ENCODE data around the gene DIPK1B.

DIPK1B gene

DNA sequence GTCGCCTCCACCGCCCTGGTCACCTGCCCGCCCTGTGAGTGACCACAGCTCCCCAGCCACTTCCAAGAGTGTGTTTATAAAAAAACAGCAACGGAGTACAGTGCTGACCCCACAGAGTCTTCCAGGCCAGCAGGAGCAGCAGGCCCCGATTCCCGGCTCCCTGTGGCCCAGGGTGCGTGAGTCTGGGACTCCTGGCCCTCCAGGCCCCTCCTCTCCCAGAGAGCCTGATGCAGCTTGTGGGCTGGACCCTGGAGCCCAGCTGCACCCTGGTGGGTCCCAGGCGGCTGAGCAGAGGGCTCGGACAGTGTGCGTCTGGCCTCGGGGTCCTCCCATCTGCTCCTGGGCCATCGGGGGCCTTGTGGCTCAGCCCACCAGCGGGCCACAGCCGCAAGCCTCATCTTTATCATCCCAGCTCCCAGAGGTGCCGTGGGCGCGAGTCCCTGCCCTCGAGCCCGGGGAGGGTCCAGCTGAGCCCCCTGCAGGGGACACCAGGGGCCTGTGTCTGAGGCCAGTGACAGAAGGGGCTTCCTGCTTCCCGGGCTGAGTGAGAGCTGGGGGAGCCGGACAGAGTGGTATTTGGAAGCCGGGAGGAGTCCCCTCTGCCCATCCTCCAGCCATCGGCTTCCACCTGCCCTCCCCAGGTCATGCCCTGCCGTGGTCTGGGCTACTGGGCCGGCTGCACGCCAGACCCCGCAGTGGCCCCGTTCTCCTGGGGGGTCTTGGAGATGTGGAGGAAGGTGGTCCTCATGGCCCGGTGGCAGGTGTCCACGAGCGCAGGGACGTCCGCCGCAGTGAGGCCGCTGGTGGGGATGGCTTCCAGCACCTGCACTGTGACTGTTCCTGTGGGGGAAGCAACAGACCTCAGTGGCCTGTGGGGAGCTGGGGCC lies 39.0 kb upstream of the DIPK1B start:
- FAIRE-seq, result no peak

DNA sequence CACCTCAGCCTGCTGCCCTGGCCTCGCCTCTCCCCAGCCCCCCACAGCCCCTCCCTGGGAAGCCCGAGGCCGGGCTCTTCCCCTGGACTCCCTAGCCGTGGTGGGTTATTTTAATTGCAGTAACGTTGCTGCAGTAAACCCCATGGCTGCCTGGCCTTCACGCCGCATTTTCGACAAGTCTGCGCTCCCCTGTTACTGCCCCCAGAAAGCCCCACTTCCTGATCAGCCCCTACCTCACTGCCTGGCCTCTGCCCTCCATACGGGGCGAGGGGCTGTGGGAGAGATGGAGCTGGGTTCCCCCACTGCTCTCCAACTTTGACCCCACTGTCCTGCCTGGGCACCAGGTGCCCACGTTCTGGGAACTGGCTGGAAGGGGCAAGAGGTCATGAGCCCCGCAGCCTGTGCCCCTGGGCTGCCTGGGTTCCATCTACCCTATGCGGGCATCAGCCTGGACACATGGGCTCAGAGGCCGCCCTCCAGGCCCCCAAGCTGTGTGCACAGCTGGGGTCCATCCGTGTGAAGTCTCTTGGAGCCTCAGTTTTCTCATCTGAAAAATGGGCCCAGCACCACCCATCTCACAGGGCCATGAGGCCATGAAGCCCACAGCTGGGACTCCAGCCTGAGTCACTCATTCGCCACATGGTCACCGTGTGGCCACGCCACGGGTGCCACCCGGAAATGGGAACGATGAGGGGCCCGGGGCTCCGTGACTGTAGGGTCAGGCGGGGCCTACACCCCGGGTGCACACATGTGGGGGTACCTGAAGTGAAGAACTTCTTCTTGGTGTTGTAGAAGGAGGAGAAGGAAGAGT lies 38.2 kb upstream of the DIPK1B start:
- no peak for FAIRE-seq

DNA sequence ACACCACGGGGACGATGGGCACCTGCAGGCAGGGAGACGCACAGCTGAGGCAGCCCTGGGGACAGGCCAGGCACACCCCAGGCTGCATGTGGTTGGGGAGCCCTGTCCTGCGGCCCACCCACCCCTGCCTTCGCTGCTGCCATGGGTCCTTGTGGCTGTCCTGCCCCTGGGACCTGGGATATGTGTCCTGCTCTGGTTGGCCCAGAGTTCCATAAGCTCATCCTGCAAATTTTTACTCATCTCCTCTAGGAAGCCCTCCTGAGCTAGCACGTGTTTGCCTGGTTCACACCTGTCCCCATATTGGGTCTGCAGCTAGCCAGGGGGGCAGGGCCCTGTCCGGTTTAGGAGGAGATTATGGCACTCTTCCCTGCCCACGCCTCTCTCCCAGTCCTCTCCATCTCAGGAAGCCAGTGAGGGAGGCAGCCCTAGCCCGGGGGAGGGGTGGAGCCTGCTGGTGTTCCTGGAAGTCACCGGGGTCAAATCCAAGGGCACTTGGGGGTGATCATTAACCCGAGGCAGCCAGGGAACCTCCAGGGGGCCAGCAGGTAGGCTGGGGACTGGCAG lies 37.5 kb upstream of the DIPK1B start:
- no peak for FAIRE-seq

DNA sequence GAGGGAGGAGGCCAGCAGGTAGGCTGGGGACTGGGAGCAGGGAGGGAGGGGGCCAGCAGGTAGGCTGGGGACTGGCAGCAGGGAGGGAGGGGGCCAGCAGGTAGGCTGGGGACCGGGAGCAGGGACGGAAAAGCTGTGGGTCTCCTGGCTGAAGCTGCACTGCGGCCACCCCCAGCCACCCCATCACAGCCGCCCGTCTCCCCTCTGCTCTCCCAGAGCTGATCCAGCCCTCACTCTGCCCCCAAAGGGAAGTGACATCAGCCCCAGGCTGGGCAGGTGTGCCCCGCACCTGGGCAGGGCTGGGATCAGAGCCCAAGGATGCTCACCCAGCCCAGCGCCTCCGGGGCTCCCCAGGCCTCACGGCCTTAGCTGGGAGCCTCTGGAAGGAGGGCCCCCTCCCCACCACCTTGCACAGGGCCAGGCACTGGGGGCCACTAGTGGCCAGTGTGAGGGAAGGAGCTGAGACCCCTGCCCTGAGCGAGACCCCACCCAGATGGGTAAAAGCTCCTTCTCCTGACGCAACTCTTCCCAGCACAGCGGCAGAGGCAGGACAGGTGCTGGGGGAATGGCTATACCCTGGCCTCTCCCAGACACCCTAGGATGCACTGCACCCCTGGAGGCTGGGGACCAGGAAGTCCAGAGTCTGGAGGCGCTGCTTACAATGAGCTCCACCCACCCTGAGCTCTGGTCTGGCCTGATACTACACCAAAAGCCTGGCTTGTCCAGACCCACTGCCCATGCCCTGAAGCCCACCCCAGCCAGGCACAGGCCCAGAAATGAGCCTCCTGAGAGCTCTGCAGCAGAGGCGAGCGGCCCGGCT lies 36.7 kb upstream of the DIPK1B start:
- FAIRE-seq, result no peak

DNA sequence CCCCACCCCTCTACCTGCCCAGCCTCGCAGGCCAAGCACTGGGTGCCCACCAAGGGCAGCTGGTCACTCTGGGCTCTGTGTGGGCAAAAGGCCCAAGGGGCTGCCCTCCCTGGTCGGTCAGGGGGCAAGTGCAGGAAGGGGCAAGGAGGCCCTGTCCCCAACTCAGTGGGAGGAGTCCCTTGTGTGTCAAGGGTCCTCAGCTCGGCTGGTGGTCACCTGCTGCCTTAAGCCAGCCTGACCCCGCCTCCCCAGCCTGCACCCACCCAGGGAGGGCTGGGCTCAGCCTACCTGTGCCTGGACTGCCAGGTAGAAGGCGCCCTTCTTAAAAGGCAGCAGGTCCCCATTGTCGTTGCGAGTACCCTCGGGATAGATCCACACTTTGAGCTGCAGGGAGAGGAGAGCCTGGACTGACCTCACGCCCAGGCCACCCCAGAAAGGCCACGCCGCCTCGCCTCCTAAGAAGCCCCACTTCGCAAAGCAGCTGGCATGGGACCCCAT lies 36.0 kb upstream of the DIPK1B start:
- no peak for FAIRE-seq

DNA sequence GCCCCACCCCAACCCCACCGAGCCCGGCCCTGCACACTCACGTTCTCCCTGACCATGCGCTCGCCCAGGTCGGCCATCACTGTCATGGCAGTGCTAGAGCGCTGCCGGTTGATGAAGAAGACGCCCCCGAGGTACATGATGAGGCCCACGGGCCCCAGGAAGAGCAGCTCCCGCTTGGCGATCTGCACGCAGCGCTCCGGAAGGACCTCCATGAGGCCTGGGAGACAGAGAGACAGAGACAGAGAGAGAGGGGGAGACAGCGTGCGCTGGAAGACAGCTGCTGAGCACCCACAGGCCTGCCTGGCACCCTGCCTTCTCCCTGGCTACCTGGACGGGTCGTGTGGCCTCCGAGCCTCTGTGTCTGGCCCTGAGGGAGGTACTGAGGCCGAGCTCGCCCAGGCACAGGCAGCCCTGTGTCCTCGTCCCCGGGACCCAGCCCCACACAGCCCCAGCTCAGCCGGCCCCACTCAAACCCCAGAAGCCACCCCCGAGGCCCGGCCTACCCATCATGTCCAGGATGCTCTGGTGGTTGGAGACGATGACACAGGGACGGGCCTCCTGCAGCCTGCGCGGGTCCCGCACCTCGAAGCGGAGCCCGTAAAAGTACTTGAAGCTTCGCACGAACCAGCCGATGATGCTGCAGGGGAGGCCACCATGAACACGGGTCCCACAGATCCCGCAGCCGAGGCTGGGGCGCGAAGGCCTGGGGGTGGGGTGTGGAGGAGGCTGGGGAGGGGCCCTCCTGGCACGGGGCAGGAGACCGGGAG lies 35.3 kb upstream of the DIPK1B start:
- FAIRE-seq, result no peak

GRCh38 chr9:136678034-136678433 lies 34.3 kb upstream of the DIPK1B start:
- FAIRE-seq, result no peak

- no peak for FAIRE-seq
Measured at GRCh38 chr9:136678624-136679023, 33.7 kb upstream of the DIPK1B start.

DNA sequence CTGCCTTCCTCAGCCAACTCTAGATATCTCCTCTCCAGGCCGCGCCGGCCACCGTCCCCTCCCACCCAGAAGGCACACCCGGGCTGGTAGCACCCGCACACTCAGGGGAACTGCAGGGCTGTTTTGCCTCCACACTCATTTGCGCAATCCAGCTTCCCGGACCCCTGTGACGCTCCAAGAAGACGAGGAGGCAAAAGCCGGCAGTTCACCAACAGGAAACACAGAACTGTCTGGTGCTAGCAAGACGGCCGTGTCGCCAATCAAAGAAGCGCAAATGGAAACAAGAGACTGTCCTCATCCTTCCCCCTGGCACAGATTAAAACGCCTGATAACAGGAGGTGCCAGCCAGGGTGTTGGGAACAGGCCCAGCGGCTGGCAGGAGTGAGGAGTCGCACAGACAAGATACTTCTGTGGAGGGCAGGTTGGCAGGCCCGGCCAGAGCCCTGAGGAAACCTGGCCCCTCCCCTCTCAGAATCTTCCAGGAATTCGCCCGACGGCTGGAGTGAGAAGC lies 32.9 kb upstream of the DIPK1B start:
- no peak for FAIRE-seq

DNA sequence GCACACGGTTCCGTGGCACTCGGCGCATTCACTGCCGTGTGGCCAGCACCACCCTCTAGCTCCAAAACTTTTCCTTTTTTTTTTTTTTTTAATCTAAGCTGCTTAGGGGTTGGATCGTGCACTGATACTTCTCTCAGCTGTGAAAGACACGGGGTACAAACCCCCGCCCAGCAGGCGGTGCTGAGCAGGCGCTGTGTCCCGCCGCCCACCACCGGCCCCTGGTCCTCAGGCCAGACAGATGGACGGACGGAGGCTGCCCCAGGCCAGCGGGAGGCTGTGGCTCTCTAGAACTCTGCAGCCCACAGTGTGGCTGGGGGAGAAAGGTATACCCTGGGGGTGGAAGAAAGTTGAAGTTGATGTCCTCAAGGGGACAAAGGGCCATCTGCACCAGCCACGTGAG lies 31.3 kb upstream of the DIPK1B start:
- FAIRE-seq, result no peak

GRCh38 chr9:136681945-136682699 lies 30.2 kb upstream of the DIPK1B start:
- FAIRE-seq, result no peak

DNA sequence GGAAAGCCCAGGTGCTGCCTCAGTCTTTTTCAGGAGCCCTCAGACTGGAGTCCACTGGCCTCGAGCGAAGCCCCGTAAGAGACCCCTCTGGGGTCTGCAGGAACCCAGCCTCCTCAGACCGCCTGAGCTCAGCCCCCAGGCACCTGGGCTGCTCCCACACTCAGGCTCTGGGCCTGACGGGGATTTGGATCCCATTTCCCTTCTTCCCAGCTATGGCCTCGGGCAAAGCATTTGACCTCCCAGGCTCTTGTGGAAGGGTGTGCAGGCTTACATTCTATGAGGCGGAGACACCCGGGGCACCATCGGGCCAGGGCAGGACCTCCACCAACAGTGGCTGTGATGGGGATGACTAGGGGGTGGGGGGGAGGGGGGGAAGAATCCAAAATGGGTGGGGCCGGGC lies 29.7 kb upstream of the DIPK1B start:
- no peak for FAIRE-seq

GRCh38 chr9:136683173-136683745 lies 29.1 kb upstream of the DIPK1B start:
- no peak for FAIRE-seq

DNA sequence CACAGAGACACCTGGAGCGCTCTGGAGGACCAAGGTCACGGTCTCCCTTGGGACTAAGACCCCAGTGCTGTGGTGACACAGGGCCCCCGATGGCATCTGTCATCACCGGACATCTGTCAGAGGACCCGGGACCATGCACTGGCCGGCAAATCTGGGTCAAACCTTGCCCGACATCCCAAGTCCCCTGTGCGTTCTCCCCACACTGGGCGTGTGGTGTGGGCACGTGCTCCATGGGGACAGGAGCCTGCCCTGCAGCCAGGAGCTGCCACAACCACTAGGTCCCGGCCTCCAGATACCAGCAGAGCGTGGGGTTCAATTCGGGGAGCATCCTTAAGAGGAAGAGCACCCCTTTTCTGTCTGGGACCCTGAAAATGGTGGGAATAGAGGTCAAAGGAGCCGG lies 28.6 kb upstream of the DIPK1B start:
- FAIRE-seq, result no peak

DNA sequence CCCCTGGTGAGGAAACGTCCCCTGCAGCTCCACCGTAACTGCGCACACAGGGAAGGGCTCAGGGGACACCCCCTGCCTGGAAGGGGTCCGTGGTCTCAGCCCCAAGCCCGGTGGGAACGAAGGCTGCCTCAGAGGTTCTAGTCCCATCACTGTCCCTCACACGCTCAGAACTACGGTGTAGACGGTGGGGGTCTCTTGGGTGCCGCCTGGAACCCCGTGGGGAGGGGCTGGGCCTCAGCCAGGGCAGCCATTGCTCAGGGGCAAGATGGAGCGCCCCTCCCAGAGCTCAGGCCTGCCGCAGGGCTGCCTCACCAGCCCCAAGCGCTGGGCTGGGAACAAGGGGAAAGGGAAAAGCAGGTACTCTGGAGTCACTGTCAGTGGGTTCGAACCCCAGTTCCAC lies 28.0 kb upstream of the DIPK1B start:
- no peak for FAIRE-seq

DNA sequence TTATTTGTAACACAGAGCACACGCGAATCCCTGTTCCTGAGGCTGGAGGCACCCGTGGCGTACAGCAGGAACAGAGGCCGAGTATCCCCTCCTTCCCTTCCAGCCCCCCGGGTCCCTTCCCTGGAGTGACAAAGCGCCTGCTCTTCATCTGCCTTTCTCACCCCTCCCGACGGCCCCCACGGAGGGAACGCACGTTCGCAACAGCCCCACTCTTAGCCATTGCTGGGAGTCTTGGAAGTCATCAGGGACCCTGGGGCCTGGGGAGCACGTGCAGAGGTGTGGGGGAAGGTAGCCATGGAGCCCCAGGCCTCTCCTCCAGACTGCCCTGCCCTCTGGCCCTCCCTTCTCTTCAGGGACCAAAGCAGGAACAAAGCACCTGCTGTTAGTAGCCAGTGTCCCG lies 27.6 kb upstream of the DIPK1B start:
- no peak for FAIRE-seq

DNA sequence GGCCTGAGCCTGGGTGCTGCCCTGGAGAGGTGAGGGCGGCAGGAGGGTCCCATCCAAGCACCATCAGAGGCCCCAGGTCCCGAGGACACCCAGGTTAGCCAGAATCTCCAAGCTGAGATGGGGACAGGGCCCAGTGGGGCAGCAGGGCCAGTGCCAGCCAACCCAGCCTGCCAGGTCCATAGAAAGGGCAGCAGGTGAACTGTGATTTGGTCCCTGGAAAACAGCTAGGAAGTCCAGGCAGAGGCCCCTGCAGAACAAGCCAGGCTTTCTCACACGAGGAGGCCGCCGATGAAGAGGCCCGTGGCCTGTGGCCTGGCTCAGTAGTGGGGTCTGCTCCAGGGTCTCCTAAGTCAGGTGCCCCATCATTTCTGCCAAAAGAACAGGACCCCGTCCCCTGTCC lies 27.2 kb upstream of the DIPK1B start:
- no peak for FAIRE-seq

DNA sequence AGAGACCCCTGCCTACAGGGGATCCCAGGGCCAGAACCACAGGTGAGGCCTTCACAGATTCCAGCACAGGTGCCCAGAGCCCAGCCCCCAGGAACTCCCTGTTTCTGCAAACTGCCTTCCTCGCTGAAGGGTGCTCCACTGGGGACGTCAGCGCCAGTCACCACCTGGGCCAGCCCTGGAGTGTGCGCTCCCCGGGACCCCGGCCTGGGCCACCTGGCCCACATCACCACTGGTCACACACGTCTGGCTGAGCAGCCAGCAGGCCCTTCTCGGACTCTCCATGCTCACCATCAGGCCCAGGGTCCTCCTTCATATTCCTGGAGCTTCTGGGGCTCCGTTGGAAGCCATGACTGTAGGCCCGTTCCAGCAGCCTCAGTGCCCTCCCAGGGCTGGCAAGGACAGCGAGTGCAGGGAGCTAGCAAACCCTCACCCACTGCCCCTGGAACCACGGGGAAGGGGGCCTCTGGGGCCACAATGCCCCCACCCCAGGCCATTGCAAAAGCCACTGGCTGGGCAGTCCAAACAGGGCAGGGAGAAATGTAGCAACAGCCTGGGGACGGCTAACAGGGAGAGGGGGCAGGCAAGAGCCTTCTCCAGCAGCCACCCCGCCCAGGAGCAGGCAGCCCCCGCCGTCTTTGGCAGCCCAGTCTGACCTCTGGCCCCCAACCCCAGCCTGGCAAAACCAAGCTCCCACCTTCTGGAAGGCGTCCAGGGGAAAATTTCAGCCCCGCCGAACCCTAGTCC lies 26.4 kb upstream of the DIPK1B start:
- FAIRE-seq, result no peak

DNA sequence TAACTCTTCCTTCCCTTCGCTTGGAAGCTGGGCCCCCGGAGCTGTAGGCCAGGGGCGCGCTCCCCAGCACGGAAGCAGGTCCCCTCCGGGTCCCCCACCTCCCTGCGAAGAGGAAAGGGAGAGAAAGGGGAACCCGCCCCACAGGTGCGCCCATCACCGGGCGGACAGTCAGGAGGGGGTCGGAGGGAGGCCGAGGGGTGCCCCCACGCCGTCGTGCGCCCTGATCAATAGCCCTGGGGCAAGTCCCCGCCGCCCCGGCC lies 25.9 kb upstream of the DIPK1B start:
- no peak for FAIRE-seq

Measured in A204.1 (cell line).